ENCODE results near the gene GPR39.

DNA sequence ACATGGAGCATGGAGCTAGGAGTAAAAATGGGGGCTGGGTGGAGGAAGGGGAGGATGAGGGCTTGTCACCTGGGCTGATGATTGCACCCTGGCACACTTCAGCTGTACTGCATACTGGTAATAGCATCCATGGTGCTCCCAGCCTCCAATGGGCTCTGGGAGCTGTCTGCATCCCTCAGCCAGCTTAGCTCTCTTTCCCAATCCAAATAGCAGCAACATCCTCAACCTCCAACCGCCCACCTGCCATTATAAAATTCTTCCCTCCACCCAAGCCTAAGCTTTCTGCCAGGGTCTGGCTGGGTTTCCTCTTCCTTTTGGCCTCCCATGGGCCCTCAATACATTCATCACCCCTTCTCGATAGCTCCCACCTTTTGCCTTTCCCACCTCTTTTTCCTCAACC lies 143.3 kb downstream of the GPR39 start:
- TF ChIP-seq, protein P1, sequence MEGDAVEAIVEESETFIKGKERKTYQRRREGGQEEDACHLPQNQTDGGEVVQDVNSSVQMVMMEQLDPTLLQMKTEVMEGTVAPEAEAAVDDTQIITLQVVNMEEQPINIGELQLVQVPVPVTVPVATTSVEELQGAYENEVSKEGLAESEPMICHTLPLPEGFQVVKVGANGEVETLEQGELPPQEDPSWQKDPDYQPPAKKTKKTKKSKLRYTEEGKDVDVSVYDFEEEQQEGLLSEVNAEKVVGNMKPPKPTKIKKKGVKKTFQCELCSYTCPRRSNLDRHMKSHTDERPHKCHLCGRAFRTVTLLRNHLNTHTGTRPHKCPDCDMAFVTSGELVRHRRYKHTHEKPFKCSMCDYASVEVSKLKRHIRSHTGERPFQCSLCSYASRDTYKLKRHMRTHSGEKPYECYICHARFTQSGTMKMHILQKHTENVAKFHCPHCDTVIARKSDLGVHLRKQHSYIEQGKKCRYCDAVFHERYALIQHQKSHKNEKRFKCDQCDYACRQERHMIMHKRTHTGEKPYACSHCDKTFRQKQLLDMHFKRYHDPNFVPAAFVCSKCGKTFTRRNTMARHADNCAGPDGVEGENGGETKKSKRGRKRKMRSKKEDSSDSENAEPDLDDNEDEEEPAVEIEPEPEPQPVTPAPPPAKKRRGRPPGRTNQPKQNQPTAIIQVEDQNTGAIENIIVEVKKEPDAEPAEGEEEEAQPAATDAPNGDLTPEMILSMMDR (IDR thresholded peaks at IDR 0.05): no peak
- no peak for TF ChIP-seq POLR2A (IDR thresholded peaks at IDR 0.05)

All from vagina (tissue), 2 donors.